GM23248 (cell line): Measurements from ENCODE around the gene ALG14. TPM values are rescaled to one million over a fixed set of nuclear protein-coding genes. Genes with fewer than 3 reads are reported as not detected.
"Not testable (repeated sequence)": the region's sequence is repeated elsewhere in the genome, so short reads cannot be mapped to it uniquely, and the experiment has no call there.

Source experiments
- DNase-seq: peaks from one replicate; pipeline ENCODE4 v3.0.0-alpha.2; 2015
- H2AFZ ChIP-seq: fragments of 200-600 bp; sonication (generic); 2 replicates; pipeline ENCODE4 v1.6.1; 2016; ENCODE audit warnings: antibody characterized with exemption
- H3F3A ChIP-seq: fragments of 200-600 bp; sonication (generic); 2 replicates; pipeline ENCODE4 v1.6.1; 2016; ENCODE audit warnings: mild to moderate bottlenecking, antibody characterized with exemption, mixed run types; ENCODE audit not compliant: insufficient read depth
- H3K27ac ChIP-seq: fragments of 200-600 bp; sonication (generic); 2 replicates; pipeline ENCODE4 v1.5.1; 2016; ENCODE audit warnings: mild to moderate bottlenecking
- H3K27me3 ChIP-seq: fragments of 200-600 bp; sonication (generic); replicated peaks from 2 replicates; pipeline ENCODE4 v1.6.1; 2016; ENCODE audit warnings: mild to moderate bottlenecking; ENCODE audit not compliant: insufficient read depth
- H3K36me3 ChIP-seq: fragments of 200-600 bp; sonication (generic); 2 replicates; pipeline ENCODE4 v1.6.1; 2016; ENCODE audit warnings: low read depth, mild to moderate bottlenecking
- H3K4me1 ChIP-seq: fragments of 200-600 bp; sonication (generic); 2 replicates; pipeline ENCODE4 v1.6.1; 2016; ENCODE audit warnings: mild to moderate bottlenecking; ENCODE audit not compliant: insufficient read depth
- H3K4me2 ChIP-seq: fragments of 200-600 bp; sonication (generic); one replicate; pipeline ENCODE4 v1.6.1; 2016; ENCODE audit warnings: mild to moderate bottlenecking; ENCODE audit not compliant: unreplicated experiment
- H3K4me3 ChIP-seq: fragments of 200-600 bp; sonication (generic); 2 replicates; pipeline ENCODE4 v1.5.1; 2016; ENCODE audit warnings: mild to moderate bottlenecking
- H3K79me2 ChIP-seq: fragments of 200-600 bp; sonication (generic); 2 replicates; pipeline ENCODE4 v1.6.1; 2016; ENCODE audit warnings: mild to moderate bottlenecking; ENCODE audit not compliant: insufficient read depth
- H3K9ac ChIP-seq: fragments of 200-600 bp; sonication (generic); 2 replicates; pipeline ENCODE4 v1.6.1; 2016; ENCODE audit warnings: mild to moderate bottlenecking
- H3K9me2 ChIP-seq: fragments of 200-600 bp; sonication (generic); 2 replicates; pipeline ENCODE4 v1.6.1; 2016; ENCODE audit warnings: mixed run types, mild to moderate bottlenecking, moderate library complexity; ENCODE audit not compliant: insufficient read depth
- H3K9me3 ChIP-seq: fragments of 200-600 bp; sonication (generic); one replicate; pipeline ENCODE4 v1.6.1; 2017; ENCODE audit warnings: low read depth
- H4K20me1 ChIP-seq: fragments of 200-600 bp; sonication (generic); 2 replicates; pipeline ENCODE4 v1.6.0; 2016; ENCODE audit not compliant: insufficient read depth
- EZH2 ChIP-seq: fragments of 200-600 bp; sonication (generic); IDR thresholded peaks from 2 replicates; pipeline ENCODE4 v1.6.1; 2018; ENCODE audit warnings: antibody characterized with exemption, mild to moderate bottlenecking; ENCODE audit not compliant: insufficient read depth, poor library complexity, severe bottlenecking
- EZH2phosphoT487 ChIP-seq: fragments of 200-600 bp; sonication (generic); IDR thresholded peaks from 2 replicates; pipeline ENCODE4 v1.6.1; 2018; ENCODE audit warnings: antibody characterized with exemption, moderate library complexity, mild to moderate bottlenecking, low read depth; ENCODE audit not compliant: insufficient read depth
- WGBS, 2 experiments: methylation state at CpG; one replicate each; pipeline ENCODE4 v1.1.6; 2015 to 2017; ENCODE audit warnings: low lambda C conversion rate in 2 of 2, low coverage in 1 of 2; ENCODE audit errors: missing lambda C conversion rate in 2 of 2; 5-methylcytosine and 5-hydroxymethylcytosine counted together
- in situ Hi-C: fragments of 300-500 bp; cut with MboI; formaldehyde crosslinking; loops from 2 replicates; pipeline ENCODE4 v1.15.0; 2020
- polyA plus RNA-seq: library from polyadenylated mRNA; unstranded; fragments of >200 nt; fragmentation: Nextera tagmentation; extraction: Ambion mirVana; gene quantifications from 2 replicates; pipeline ENCODE4 v1.2.1, GENCODE V29; 2016
- total RNA-seq: library from RNA; depleted of rRNA; stranded (reverse); fragments of >200 nt; shearing (Covaris generic); gene quantifications from 2 replicates; pipeline ENCODE4 v1.2.3, GENCODE V29; 2014

The ALG14 gene
- total and polyA plus RNA-seq, 2 experiments from 2014 or later = 13.0 to 13.5 TPM

DNA sequence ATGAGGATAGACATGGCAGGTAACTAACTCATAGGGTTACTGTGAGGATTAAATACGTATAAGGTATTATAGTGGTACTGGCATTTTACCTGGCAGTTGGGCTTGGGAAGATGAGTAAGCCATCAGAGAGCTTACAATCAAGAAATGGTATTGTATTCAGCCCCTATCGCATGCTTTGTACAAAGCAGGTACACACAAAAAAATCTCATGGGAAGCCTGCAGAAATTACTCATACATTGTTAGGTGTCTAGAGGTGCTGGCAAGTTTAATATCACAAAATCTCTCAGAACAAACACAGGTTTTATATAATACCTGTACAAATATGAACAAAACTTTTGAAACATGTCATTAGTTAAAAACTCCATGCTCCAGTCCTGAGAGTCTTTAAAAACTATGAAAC lies 74.0 kb downstream of the ALG14 start:
- in situ Hi-C loops = no loop called here
- H3K9me3 ChIP-seq = no peaks in the 10 kb centered on the region
- no peak overlapping the region for H2AFZ ChIP-seq

DNA sequence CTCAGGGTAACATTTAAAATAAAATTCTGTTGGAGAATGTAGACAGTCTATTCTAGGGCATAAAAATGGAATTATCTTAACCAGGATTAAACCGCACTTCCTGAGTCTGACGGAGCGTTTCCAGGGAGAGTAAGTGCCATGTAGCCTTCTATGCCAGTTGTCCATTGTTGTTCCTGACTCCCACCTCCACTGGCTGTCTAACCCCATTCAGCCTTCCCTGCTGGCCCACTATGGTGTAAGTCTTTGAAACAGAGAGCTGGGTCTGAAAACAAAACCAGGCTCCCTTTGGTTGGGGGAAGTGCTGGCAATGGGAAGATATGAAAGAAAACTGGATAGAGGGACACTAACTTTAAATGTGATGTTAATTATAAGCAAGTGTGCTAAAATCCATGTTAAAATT lies 74.6 kb downstream of the ALG14 start:
- H3K27me3 ChIP-seq = no peaks in the 10 kb centered on the region
- 92 to 98% methylated on average over 3 of the region's 3 CpGs for WGBS, 2 experiments
- no peak overlapping the region for H3K4me2 ChIP-seq
- in situ Hi-C loops = no loop called here
- H3K27ac ChIP-seq = no peak overlapping the region
- H3F3A ChIP-seq = peaks cover 9% of the 10 kb centered on the region; the same call in 1 of the 2 replicates
- TF ChIP-seq EZH2phosphoT487 (no peak), EZH2 (no peak)
- no peaks in the 10 kb centered on the region for H3K9me3 ChIP-seq
- no peaks in the 10 kb centered on the region for H3K9me2 ChIP-seq
- no peak overlapping the region for H3K9ac ChIP-seq
- no peaks in the 10 kb centered on the region for H3K36me3 ChIP-seq
- H3K79me2 ChIP-seq = no peaks in the 10 kb centered on the region
- no peaks in the 10 kb centered on the region for H4K20me1 ChIP-seq
- DNase-seq = no peak
- peaks cover 12% of the 10 kb centered on the region for H3K4me1 ChIP-seq
- H2AFZ ChIP-seq = no peak overlapping the region
- no peak overlapping the region for H3K4me3 ChIP-seq

More for the DNA sequence above, 74.0 kb downstream of the ALG14 start:
- no peak for TF ChIP-seq EZH2
- TF ChIP-seq EZH2phosphoT487 = no peak
- no peaks in the 10 kb centered on the region for H3K79me2 ChIP-seq
- no peaks in the 10 kb centered on the region for H4K20me1 ChIP-seq
- H3K4me3 ChIP-seq = no peak overlapping the region
- no peak overlapping the region for H3K9ac ChIP-seq
- no peak overlapping the region for H3K4me2 ChIP-seq
- peaks cover 10% of the 10 kb centered on the region; the same call in 1 of the 2 replicates for H3F3A ChIP-seq
- H3K36me3 ChIP-seq = no peaks in the 10 kb centered on the region
- no peak overlapping the region for H3K27ac ChIP-seq
- H3K9me2 ChIP-seq = no peaks in the 10 kb centered on the region
- H3K27me3 ChIP-seq = no peaks in the 10 kb centered on the region
- WGBS, 2 experiments = 97 to 98% methylated on average over 2 of the region's 2 CpGs
- H3K4me1 ChIP-seq = peaks cover 18% of the 10 kb centered on the region
- no peak for DNase-seq

GRCh38 chr1:94995536-94995935 lies 77.2 kb downstream of the ALG14 start:
- H3K4me3 ChIP-seq, H3K36me3 ChIP-seq, H3K9me3 ChIP-seq, H3K9ac ChIP-seq, H3K4me1 ChIP-seq, DNase-seq, H3K9me2 ChIP-seq, H4K20me1 ChIP-seq, H3K27ac ChIP-seq, H3K4me2 ChIP-seq, H2AFZ ChIP-seq, H3F3A ChIP-seq, H3K27me3 ChIP-seq, in situ Hi-C loops, H3K79me2 ChIP-seq: not testable (repeated sequence)
- 85 to 90% methylated on average over 6 of the region's 6 CpGs for WGBS, 2 experiments

- H2AFZ ChIP-seq = no peak overlapping the region
- no peaks in the 10 kb centered on the region for H3K36me3 ChIP-seq
- no peak overlapping the region for H3K4me3 ChIP-seq
- H4K20me1 ChIP-seq = no peaks in the 10 kb centered on the region
- WGBS, 2 experiments = 64% methylated on average over 2 of the region's 2 CpGs
- no peak overlapping the region for H3K27ac ChIP-seq
- no peaks in the 10 kb centered on the region for H3F3A ChIP-seq
- no peak for TF ChIP-seq EZH2phosphoT487
- no peaks in the 10 kb centered on the region for H3K79me2 ChIP-seq
- in situ Hi-C loops = no loop called here
- no peaks in the 10 kb centered on the region for H3K9me3 ChIP-seq
- no peaks in the 10 kb centered on the region for H3K9me2 ChIP-seq
- DNase-seq = no peak
- no peaks in the 10 kb centered on the region for H3K27me3 ChIP-seq
- H3K4me2 ChIP-seq = no peak overlapping the region
- no peaks in the 10 kb centered on the region for H3K4me1 ChIP-seq
- no peak overlapping the region for H3K9ac ChIP-seq
Measured at GRCh38 chr1:94994805-94995204, 77.9 kb downstream of the ALG14 start.

DNA sequence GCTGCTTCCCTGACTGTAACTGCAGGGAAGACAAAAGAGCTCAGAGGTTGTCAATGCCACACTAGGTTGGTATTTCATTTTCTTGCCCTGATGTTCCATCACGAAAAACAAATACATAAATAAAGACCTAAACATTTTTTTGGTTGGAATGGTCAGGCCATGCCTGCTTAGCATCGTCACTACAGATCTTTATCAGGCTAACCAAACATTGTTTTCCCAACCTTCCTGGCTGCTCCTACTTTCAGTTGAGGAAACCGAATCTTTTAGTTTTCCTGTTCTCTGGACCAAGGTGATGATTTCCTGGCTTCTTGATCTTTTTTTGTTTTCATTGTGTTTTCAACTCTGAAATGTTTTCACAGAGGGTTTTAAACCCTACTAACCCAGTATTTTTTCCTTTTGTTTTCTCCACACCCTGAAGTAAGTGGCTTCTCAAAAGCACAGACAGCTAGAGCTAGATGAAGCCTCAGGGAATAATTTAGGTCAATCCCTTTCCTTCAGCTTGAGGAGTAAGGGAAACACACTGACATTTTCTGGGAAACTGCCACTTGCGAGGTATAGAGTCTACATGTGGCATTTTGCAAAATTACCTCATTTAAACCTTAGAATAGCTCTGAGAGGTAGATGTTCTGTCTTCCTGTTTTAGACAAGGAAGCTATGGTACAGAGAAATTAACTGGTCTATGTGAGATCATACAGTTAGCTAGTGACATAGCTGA lies 78.7 kb downstream of the ALG14 start:
- no peaks in the 10 kb centered on the region for H3F3A ChIP-seq
- H3K9me3 ChIP-seq = no peaks in the 10 kb centered on the region
- no peak overlapping the region for H3K9ac ChIP-seq
- H3K9me2 ChIP-seq = no peaks in the 10 kb centered on the region
- H4K20me1 ChIP-seq = no peaks in the 10 kb centered on the region
- H3K4me2 ChIP-seq = no peak overlapping the region
- no peaks in the 10 kb centered on the region for H3K36me3 ChIP-seq
- H3K27me3 ChIP-seq = no peaks in the 10 kb centered on the region
- DNase-seq = no peak
- no peak overlapping the region for H3K27ac ChIP-seq
- no peak overlapping the region for H3K4me3 ChIP-seq
- no peaks in the 10 kb centered on the region for H3K4me1 ChIP-seq
- no peaks in the 10 kb centered on the region for H3K79me2 ChIP-seq
- H2AFZ ChIP-seq = no peak overlapping the region
- whole genome bisulfite sequencing, 2 experiments = 97 to 98% methylated on average over 4 of the region's 4 CpGs
- in situ Hi-C loops = no loop called here
- no peak for TF ChIP-seq EZH2
- no peak for TF ChIP-seq EZH2phosphoT487
